Nephron (organoid): Measurements from ENCODE around the gene ASB1.

Experiments
- H3K27ac Mint-ChIP-seq, 3 experiments: 2 replicates each; pipeline ENCODE4 v1.8.0; 2020; ENCODE audit warnings: mixed read lengths in 3 of 3, mild to moderate bottlenecking in 2 of 3, moderate library complexity in 1 of 3
- H3K27me3 Mint-ChIP-seq: 2 replicates; pipeline ENCODE4 v1.8.0; 2021; ENCODE audit warnings: low read depth, mild to moderate bottlenecking, moderate library complexity, mixed read lengths
- H3K36me3 Mint-ChIP-seq: 2 replicates; pipeline ENCODE4 v1.8.0; 2020; ENCODE audit warnings: low read depth, mixed read lengths
- H3K4me1 Mint-ChIP-seq: 2 replicates; pipeline ENCODE4 v1.8.0; 2020; ENCODE audit warnings: mixed read lengths
- H3K4me3 Mint-ChIP-seq, 3 experiments: 2 replicates each; pipeline ENCODE4 v1.8.0; 2020; ENCODE audit warnings: mild to moderate bottlenecking in 3 of 3, mixed read lengths in 3 of 3, moderate library complexity in 2 of 3
- H3K9me3 Mint-ChIP-seq: 2 replicates; pipeline ENCODE4 v1.8.0; 2020; ENCODE audit warnings: mixed read lengths
- CTCF ChIP-seq, 3 experiments: fragments of 200-600 bp; sonication (generic); IDR thresholded peaks; one replicate each; pipeline ENCODE4 v1.5.0; 2021; ENCODE audit warnings: antibody characterized with exemption in 3 of 3; ENCODE audit not compliant: unreplicated experiment in 3 of 3

ASB1 gene

GRCh38 chr2:238381341-238382115, 45.2 kb upstream of the ASB1 start:
- no peak for TF ChIP-seq CTCF (IDR thresholded peaks at IDR 0.05; ENCODE audit: unreplicated experiment in 3 of 3)
- peaks cover 8% of the 10 kb centered on the region for H3K9me3 Mint-ChIP-seq
- H3K27ac Mint-ChIP-seq = no peak overlapping the region
- H3K4me3 Mint-ChIP-seq = no peak overlapping the region
- H3K27me3 Mint-ChIP-seq = peaks cover 4% of the 10 kb centered on the region
- H3K36me3 Mint-ChIP-seq = peaks cover 39% of the 10 kb centered on the region
- peaks cover 17% of the 10 kb centered on the region for H3K4me1 Mint-ChIP-seq

- Mint-ChIP-seq H3K4me3 (no peak overlapping the region), H3K4me1 (peaks cover 17% of the 10 kb centered on the region), H3K9me3 (peaks cover 8% of the 10 kb centered on the region), H3K36me3 (peaks cover 39% of the 10 kb centered on the region), H3K27ac (no peak overlapping the region), H3K27me3 (peaks cover 4% of the 10 kb centered on the region)
- TF ChIP-seq CTCF (IDR thresholded peaks at IDR 0.05; ENCODE audit: unreplicated experiment in 3 of 3) = no peak
Measured at GRCh38 chr2:238382381-238382781, 44.3 kb upstream of the ASB1 start.

- Mint-ChIP-seq H3K27me3 (peaks cover 4% of the 10 kb centered on the region), H3K36me3 (peaks cover 43% of the 10 kb centered on the region), H3K4me3 (no peak overlapping the region), H3K4me1 (peaks cover 15% of the 10 kb centered on the region), H3K9me3 (peaks cover 8% of the 10 kb centered on the region), H3K27ac (no peak overlapping the region)
- no peak for TF ChIP-seq CTCF (IDR thresholded peaks at IDR 0.05; ENCODE audit: unreplicated experiment in 3 of 3)
Measured at GRCh38 chr2:238383135-238383534, 43.6 kb upstream of the ASB1 start.

- Mint-ChIP-seq H3K36me3 (peaks cover 43% of the 10 kb centered on the region), H3K27me3 (peaks cover 4% of the 10 kb centered on the region), H3K27ac (no peak overlapping the region), H3K4me3 (no peak overlapping the region), H3K9me3 (peaks cover 8% of the 10 kb centered on the region), H3K4me1 (peaks cover 9% of the 10 kb centered on the region)
- no peak for TF ChIP-seq CTCF (IDR thresholded peaks at IDR 0.05; ENCODE audit: unreplicated experiment in 3 of 3)
Measured at GRCh38 chr2:238383743-238384380, 42.9 kb upstream of the ASB1 start.

GRCh38 chr2:238387332-238387731, 39.4 kb upstream of the ASB1 start:
- H3K27ac Mint-ChIP-seq = no peak overlapping the region
- peaks cover 8% of the 10 kb centered on the region for H3K9me3 Mint-ChIP-seq
- peaks cover 11% of the 10 kb centered on the region for H3K4me1 Mint-ChIP-seq
- peaks cover 23% of the 10 kb centered on the region for H3K36me3 Mint-ChIP-seq
- no peak overlapping the region for H3K4me3 Mint-ChIP-seq
- H3K27me3 Mint-ChIP-seq = peaks cover 4% of the 10 kb centered on the region
- TF ChIP-seq CTCF (IDR thresholded peaks at IDR 0.05; ENCODE audit: unreplicated experiment in 3 of 3) = no peak
